ENCODE data around the gene LEF1. TPM values are rescaled to one million over a fixed set of nuclear protein-coding genes. Genes with fewer than 3 reads are reported as not detected.

LEF1 gene
- total RNA-seq, 1 experiment from 2014 or later: 2.0 TPM

DNA sequence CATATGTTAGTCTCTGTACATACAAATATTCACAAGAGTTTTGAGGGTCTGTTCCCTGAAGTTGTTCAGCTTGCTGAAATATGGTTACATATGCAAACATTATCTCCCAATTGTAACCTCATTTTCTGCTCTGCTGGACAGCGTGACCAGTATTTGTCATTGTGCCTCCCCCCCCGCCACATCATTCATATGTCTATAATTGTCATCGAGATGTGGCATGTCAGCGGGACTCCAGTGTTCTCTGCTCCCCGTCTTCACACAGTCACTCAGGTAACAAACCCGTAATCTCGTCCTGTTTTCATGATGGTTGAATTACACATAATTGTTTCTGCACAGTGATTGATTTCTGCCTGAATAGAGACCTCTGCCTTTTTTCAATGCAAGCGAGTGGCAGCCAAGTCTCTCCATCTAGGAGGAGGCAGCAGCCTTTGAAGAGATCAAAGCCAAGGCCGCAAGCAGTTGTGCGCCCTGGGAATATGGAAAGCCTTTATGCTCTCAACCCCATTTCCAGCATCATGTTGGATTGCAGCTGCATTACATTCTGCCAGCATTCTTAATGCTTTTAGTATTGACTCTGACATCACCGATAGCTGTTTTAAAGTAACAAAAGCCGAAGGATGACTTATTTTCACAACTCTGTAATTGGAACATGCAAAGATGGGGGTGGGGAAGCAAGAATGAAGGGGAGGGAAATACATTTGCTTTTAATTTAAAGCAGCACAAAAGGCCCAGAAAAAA is 27.4 kb downstream of the LEF1 start:
- BruUV-seq (replicated peaks): no TSS peak
- Mint-ChIP-seq H3K4me1 (ENCODE audit: insufficient read depth, unreplicated experiment) (peaks cover 6% of the 10 kb centered on the region), H3K4me3 (ENCODE audit: unreplicated experiment) (no peak overlapping the region), H3K36me3 (ENCODE audit: insufficient read depth, unreplicated experiment) (no peaks in the 10 kb centered on the region), H3K27ac (ENCODE audit: low read depth, unreplicated experiment) (no peak overlapping the region), H3K27me3 (ENCODE audit: insufficient read depth, unreplicated experiment) (no peaks in the 10 kb centered on the region), H3K9me3 (ENCODE audit: unreplicated experiment) (no peaks in the 10 kb centered on the region)
- CTCF ChIA-PET: no interaction called here
- POLR2A ChIA-PET: interaction anchor here (0.9 kb wide), 1 partner anchor 18 kb away, joined by 3 read pairs; no protein-coding TSS in a partner anchor
- DNase-seq (ENCODE audit: unreplicated experiment): no peak
- TF ChIP-seq CTCF (IDR thresholded peaks at IDR 0.05; ENCODE audit: unreplicated experiment): no peak
- intact Hi-C loops (cut with micrococcal nuclease): no loop called here

- DNase-seq (ENCODE audit: unreplicated experiment): no peak
- H3K36me3 Mint-ChIP-seq (ENCODE audit: insufficient read depth, unreplicated experiment): no peaks in the 10 kb centered on the region
- peaks cover 13% of the 10 kb centered on the region for H3K4me1 Mint-ChIP-seq (ENCODE audit: insufficient read depth, unreplicated experiment)
- H3K9me3 Mint-ChIP-seq (ENCODE audit: unreplicated experiment): no peaks in the 10 kb centered on the region
- intact Hi-C loops (cut with micrococcal nuclease): no loop called here
- no TSS peak for BruUV-seq (replicated peaks)
- no peak overlapping the region for H3K4me3 Mint-ChIP-seq (ENCODE audit: unreplicated experiment)
- no peaks in the 10 kb centered on the region for H3K27me3 Mint-ChIP-seq (ENCODE audit: insufficient read depth, unreplicated experiment)
- TF ChIP-seq CTCF (IDR thresholded peaks at IDR 0.05; ENCODE audit: unreplicated experiment): no peak
- CTCF ChIA-PET: no interaction called here
- no peak overlapping the region for H3K27ac Mint-ChIP-seq (ENCODE audit: low read depth, unreplicated experiment)
- POLR2A ChIA-PET: interaction anchor here (0.7 to 0.9 kb wide), 2 partner anchors 19 to 431 kb away, joined by 3 read pairs; no protein-coding TSS in a partner anchor
These were observed 28.4 kb downstream of the LEF1 start for GRCh38 chr4:108140328-108140727.

- Mint-ChIP-seq H3K36me3 (ENCODE audit: insufficient read depth, unreplicated experiment) (no peaks in the 10 kb centered on the region), H3K27me3 (ENCODE audit: insufficient read depth, unreplicated experiment) (no peaks in the 10 kb centered on the region), H3K9me3 (ENCODE audit: unreplicated experiment) (no peaks in the 10 kb centered on the region), H3K27ac (ENCODE audit: low read depth, unreplicated experiment) (no peak overlapping the region), H3K4me1 (ENCODE audit: insufficient read depth, unreplicated experiment) (peaks cover 17% of the 10 kb centered on the region), H3K4me3 (ENCODE audit: unreplicated experiment) (no peak overlapping the region)
- CTCF ChIA-PET: interaction anchor here (0.6 to 1.3 kb wide), 4 partner anchors 8 to 120 kb away, joined by 3 to 6 read pairs (median 4); no protein-coding TSS in a partner anchor
- POLR2A ChIA-PET: no interaction called here
- TF ChIP-seq CTCF (IDR thresholded peaks at IDR 0.05; ENCODE audit: unreplicated experiment): no peak
- BruUV-seq (replicated peaks): no TSS peak
- no peak for DNase-seq (ENCODE audit: unreplicated experiment)
- intact Hi-C loops (cut with micrococcal nuclease): no loop called here
These were observed 29.6 kb downstream of the LEF1 start for GRCh38 chr4:108139089-108139488.

GRCh38 chr4:108135549-108136209 is 33.1 kb downstream of the LEF1 start:
- Mint-ChIP-seq H3K9me3 (ENCODE audit: unreplicated experiment) (no peaks in the 10 kb centered on the region), H3K4me1 (ENCODE audit: insufficient read depth, unreplicated experiment) (peaks cover 17% of the 10 kb centered on the region), H3K36me3 (ENCODE audit: insufficient read depth, unreplicated experiment) (no peaks in the 10 kb centered on the region), H3K27me3 (ENCODE audit: insufficient read depth, unreplicated experiment) (no peaks in the 10 kb centered on the region), H3K27ac (ENCODE audit: low read depth, unreplicated experiment) (no peak overlapping the region), H3K4me3 (ENCODE audit: unreplicated experiment) (no peak overlapping the region)
- no peak for TF ChIP-seq CTCF (IDR thresholded peaks at IDR 0.05; ENCODE audit: unreplicated experiment)
- BruUV-seq (replicated peaks): no TSS peak
- peak; percentile 76 for DNase-seq (ENCODE audit: unreplicated experiment)
- CTCF ChIA-PET: no interaction called here
- intact Hi-C loops (cut with micrococcal nuclease): no loop called here
- POLR2A ChIA-PET: interaction anchor here (0.6 kb wide), 2 partner anchors 118 to 1820 kb away, joined by 3 read pairs; no protein-coding TSS in a partner anchor
